ENCODE results near the gene FAT2.

The FAT2 gene

DNA sequence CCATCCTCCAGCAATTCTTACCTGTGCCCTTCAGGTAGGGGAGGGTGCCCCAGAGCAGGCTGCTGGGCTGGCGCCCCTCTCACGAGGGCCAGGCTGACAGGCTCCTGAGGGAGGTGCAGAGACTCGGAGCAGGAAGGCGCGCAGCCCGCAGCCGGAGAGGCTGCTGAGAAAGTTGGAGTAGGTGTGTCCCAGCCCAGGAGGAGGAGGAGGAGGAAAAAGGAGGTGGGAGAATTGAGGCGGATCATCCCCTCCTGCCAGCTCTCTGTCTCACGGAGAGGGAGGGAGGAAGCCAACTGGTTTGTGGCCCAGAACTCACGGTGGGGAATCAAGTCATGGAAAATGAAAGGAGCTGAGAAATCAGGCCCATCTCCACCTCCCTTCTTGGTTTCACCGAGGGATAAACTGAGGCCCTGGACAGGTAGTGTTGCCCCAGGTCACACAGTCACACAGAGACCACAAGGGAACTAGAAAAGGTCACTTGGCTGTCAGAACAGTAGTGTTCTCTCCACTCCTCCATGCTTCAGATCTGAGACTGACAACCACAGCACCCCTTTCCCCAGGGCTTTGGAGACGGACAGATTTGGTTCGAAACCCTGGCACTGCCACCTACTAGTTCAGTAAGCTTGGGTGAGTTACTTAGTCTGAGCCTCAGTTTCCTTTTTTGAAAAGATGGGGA lies at the start of gene FAT2:
Gene FAT2 (minus strand): TSS at position 188 of the 676 bp plus-strand sequence. CDS start 22,400 bp downstream, outside the sequence.
- no peak for DNase-seq

GRCh38 chr5:151638619-151639018 lies 47.5 kb upstream of the FAT2 start:
- DNase-seq, result no peak

- DNase-seq, result no peak
Measured at GRCh38 chr5:151637676-151638075, 46.5 kb upstream of the FAT2 start.

DNA sequence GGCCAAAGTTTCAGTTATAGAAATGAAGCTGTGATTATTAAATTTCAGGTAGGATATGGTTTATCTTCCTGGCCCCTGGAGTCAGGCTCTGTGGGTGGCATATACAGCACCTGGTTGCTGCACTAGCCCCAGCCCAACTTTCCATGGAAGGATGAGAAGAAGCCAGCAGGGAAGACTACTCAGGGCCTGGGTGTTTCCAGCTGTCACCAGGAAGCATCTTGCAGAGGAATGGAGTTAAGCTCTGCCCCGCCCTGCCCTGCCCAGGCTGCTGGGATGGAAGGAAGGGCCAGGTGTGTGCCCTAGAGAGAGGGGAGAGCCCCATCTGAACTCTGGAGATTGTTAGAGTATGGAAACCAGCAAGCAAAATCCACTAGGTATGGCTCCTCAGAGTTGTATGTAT lies 42.8 kb upstream of the FAT2 start:
- DNase-seq, result no peak

GRCh38 chr5:151632941-151633340 lies 41.8 kb upstream of the FAT2 start:
- no peak for DNase-seq

DNA sequence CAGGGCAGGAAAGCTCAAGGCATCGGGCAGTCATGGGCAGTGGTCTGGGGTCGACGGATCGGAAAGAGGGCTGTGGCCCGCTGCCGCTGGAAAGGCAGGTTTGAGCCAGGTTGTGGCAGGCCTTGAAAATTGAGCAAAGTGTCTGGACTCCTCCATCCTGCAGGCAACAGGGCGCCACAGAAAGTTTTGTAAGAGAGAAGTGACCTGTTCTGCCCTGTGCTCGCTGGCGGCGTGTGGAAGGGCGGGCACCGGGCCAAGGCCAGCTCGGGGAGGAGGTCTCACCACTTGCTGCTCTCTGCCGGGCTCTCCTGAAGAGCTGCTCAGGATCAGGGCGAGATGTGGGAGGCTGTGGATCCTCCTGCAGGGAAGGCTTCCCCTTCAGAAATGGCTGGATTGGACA lies 41.4 kb upstream of the FAT2 start:
- no peak for DNase-seq

GRCh38 chr5:151631941-151632340 lies 40.8 kb upstream of the FAT2 start:
- DNase-seq, result no peak

DNA sequence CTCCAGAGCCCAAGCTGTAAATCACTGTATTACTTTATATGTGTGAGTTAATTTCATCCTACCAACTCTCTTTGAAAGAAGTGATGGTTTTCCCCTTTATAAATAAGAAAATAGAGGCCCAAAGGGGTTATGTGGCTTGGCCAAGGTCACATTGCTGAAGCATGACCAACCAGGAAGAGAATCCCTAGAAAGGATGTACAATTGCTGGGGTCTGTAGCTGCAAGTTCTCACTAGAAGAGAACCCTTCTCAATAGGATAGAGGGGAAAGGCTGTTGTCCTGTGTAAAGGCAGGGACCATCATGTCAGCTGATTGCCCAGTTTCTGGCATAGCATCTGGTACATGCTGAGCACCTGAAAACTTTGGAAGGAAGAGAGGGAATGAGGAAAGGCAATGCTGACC lies 39.0 kb upstream of the FAT2 start:
- DNase-seq, result no peak

- no peak for DNase-seq
Measured at GRCh38 chr5:151628112-151628823, 37.1 kb upstream of the FAT2 start.

GRCh38 chr5:151627650-151628049 lies 36.5 kb upstream of the FAT2 start:
- DNase-seq, result no peak

DNA sequence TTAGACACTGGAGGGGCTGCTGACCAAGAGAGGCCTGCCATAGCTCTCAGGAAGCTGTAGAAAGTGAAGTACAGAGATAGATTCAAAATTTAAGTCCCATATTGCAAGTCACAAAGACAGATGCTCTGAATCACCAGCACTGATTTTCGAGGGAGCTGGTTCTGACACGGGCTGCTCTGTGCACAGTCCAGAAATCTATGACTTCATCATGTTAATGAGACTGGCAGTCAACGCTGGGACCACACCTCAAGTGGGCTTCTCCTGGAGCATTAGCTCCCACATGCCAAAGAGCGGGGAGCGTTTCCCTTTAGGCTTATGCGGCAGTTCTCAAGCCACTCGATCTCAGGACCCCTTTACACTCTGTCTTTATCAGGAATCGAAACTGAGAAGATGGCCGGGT lies 34.2 kb upstream of the FAT2 start:
- no peak for DNase-seq

GRCh38 chr5:151624476-151624875 lies 33.3 kb upstream of the FAT2 start:
- DNase-seq, result no peak

GRCh38 chr5:151622367-151623088 lies 31.4 kb upstream of the FAT2 start:
- no peak for DNase-seq

GRCh38 chr5:151620461-151620840 lies 29.3 kb upstream of the FAT2 start:
- DNase-seq, result no peak

GRCh38 chr5:151619812-151620460 lies 28.8 kb upstream of the FAT2 start:
- no peak for DNase-seq

GRCh38 chr5:151618907-151619306 lies 27.8 kb upstream of the FAT2 start:
- no peak for DNase-seq

DNA sequence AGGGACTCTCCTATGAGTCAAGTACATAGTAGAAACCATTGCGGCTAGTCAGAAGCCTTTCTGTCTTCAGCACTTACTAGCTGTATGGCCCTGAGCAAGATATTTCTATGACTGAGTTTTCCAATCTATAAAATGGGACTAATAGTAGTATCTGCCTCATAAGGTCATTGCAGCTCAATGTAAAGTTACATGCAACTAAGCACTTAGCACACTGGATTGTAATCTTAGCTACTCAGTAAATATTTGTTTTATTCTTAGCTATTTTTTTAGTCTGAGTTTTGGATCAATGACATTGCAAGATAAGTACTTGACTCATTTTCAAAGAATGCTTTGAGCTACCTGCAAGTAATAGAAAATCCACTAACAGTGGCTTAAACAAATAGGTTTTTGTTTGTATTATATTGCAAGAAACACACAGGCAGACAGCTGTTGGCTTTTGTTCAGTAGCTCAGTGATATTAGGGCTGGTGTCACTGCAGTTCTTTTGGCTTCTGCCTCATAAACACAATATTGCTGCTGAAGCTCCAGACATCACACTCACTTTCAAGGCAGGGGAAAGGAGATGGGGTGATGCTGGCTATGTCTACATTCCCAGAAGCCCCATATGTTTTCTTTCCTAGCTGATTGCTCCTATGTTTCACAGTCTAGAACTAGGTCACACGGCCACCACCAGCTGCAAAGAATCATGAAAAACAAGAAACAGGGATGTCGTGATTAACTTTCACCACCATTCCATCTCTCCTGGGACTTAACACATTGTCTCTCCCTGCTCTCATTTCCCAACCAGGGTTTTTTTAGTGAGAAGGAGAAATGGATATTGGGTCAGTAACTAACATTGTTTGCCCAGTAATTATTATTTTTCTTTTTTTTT lies 26.9 kb upstream of the FAT2 start:
- no peak for DNase-seq

- no peak for DNase-seq
Measured at GRCh38 chr5:151617383-151617840, 26.3 kb upstream of the FAT2 start.

GRCh38 chr5:151615431-151615830 lies 24.3 kb upstream of the FAT2 start:
- no peak for DNase-seq

GRCh38 chr5:151614565-151614964 lies 23.4 kb upstream of the FAT2 start:
- no peak for DNase-seq

DNA sequence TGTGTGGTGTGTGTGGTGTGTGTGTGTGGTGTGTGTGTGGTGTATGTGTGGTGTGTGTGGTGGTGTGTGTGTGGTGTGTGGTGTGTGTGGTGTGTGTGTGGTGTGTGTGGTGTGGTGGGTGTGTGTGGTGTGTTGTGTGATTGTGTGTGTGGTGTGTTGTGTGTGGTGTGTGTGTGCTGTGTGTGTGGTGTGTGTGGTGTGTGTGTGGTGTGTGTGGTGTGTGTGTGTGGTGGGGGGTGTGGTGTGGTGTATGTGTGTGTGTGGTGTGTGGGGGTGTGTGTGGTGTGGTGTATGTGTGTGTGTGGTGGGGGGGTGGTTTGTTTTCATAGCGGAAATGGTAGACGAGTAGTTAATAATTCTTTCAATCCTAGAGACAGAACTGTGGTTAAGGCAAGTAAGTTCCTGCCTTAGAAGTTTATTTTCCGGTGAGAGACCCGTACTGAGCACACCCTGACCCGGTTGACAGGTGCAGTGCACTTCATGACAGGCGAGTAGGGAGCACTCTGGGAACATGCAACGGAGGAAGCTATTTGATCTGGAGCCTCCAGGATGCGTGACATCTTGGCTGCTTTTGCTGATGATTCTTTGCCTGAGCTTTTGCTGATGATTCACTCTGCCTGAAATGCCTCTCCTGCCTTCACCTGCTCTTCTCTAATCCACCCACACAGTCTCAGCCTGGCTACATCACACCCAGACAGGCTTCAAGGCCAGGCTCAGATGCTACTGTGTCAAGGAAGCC lies 21.7 kb upstream of the FAT2 start:
- no peak for DNase-seq

Data from NCI-H2081 treated with DMSO at 0.1 percent for 48 hours (cell line).